H9 (cell line): ENCODE results near the gene NFIX. TPM values are rescaled to one million over a fixed set of nuclear protein-coding genes. Genes with fewer than 3 reads are reported as not detected.

Experiments used
- DNase-seq: peaks from one replicate; pipeline ENCODE4 v3.0.0-alpha.2; 2017
- H2AFZ ChIP-seq: one replicate; pipeline ENCODE4 v1.6.1; 2013; ENCODE audit warnings: mild to moderate bottlenecking, low read length, control low read depth, moderate library complexity
- H2AK5ac ChIP-seq: 2 replicates; pipeline ENCODE4 v1.6.1; 2013; ENCODE audit warnings: low read length, control low read depth, mixed read lengths; ENCODE audit not compliant: insufficient read length
- H2BK120ac ChIP-seq: one replicate; pipeline ENCODE4 v1.6.1; 2013; ENCODE audit warnings: low read depth, mild to moderate bottlenecking, low read length, control low read depth, inconsistent platforms; ENCODE audit not compliant: poor library complexity, severe bottlenecking
- H2BK12ac ChIP-seq: 2 replicates; pipeline ENCODE4 v1.6.1; 2013; ENCODE audit warnings: low read length, control low read depth, mixed read lengths, low read depth; ENCODE audit not compliant: insufficient read length
- H2BK15ac ChIP-seq: 2 replicates; pipeline ENCODE4 v1.6.1; 2013; ENCODE audit warnings: low read depth, low read length, control low read depth
- H2BK20ac ChIP-seq: one replicate; pipeline ENCODE4 v1.6.1; 2013; ENCODE audit warnings: low read depth, mild to moderate bottlenecking, low read length, control low read depth, inconsistent platforms; ENCODE audit not compliant: poor library complexity, severe bottlenecking
- H2BK5ac ChIP-seq: 2 replicates; pipeline ENCODE4 v1.6.1; 2013; ENCODE audit warnings: low read length, control low read depth, mixed read lengths; ENCODE audit not compliant: insufficient read length
- H3K14ac ChIP-seq: 2 replicates; pipeline ENCODE4 v1.6.1; 2013; ENCODE audit warnings: low read length, control low read depth; ENCODE audit not compliant: insufficient read depth
- H3K18ac ChIP-seq: 2 replicates; pipeline ENCODE4 v1.6.1; 2013; ENCODE audit warnings: low read depth, mild to moderate bottlenecking, mixed read lengths, low read length, control low read depth; ENCODE audit not compliant: insufficient read length
- H3K23ac ChIP-seq: 2 replicates; pipeline ENCODE4 v1.6.1; 2013; ENCODE audit warnings: low read length, control low read depth, mixed read lengths, low read depth; ENCODE audit not compliant: insufficient read length
- H3K23me2 ChIP-seq: 2 replicates; pipeline ENCODE4 v1.6.1; 2013; ENCODE audit warnings: low read depth, mild to moderate bottlenecking, mixed read lengths, low read length, control low read depth; ENCODE audit not compliant: insufficient read length, poor library complexity, severe bottlenecking
- H3K27ac ChIP-seq: 2 replicates; pipeline ENCODE4 v1.5.1; 2013; ENCODE audit warnings: low read length, control low read depth, mixed read lengths, low read depth; ENCODE audit not compliant: insufficient read length
- H3K27me3 ChIP-seq: 2 replicates; pipeline ENCODE4 v1.6.1; 2013; ENCODE audit warnings: low read length, control low read depth, inconsistent platforms; ENCODE audit not compliant: insufficient read depth
- H3K4ac ChIP-seq: 2 replicates; pipeline ENCODE4 v1.6.1; 2013; ENCODE audit warnings: low read depth, mild to moderate bottlenecking, control low read depth, inconsistent platforms, low read length, moderate library complexity
- H3K4me1 ChIP-seq: 2 replicates; pipeline ENCODE4 v1.6.1; 2013; ENCODE audit warnings: low read length, control low read depth, inconsistent platforms; ENCODE audit not compliant: insufficient read depth
- H3K4me2 ChIP-seq: 2 replicates; pipeline ENCODE4 v1.6.1; 2013; ENCODE audit warnings: low read length, control low read depth, mixed read lengths; ENCODE audit not compliant: insufficient read length, insufficient read depth
- H3K56ac ChIP-seq: 2 replicates; pipeline ENCODE4 v1.6.1; 2013; ENCODE audit warnings: low read depth, mild to moderate bottlenecking, mixed read lengths, low read length, control low read depth; ENCODE audit not compliant: insufficient read length
- H3K79me1 ChIP-seq: 2 replicates; pipeline ENCODE4 v1.6.1; 2013; ENCODE audit warnings: low read depth, mild to moderate bottlenecking, moderate library complexity, low read length, control low read depth, inconsistent platforms; ENCODE audit not compliant: insufficient read depth, poor library complexity, severe bottlenecking
- H3K79me2 ChIP-seq: 2 replicates; pipeline ENCODE4 v1.6.1; 2013; ENCODE audit warnings: low read length, control low read depth, inconsistent platforms; ENCODE audit not compliant: insufficient read depth
- H3K9ac ChIP-seq: 2 replicates; pipeline ENCODE4 v1.6.1; 2013; ENCODE audit warnings: low read length, control low read depth, mixed read lengths; ENCODE audit not compliant: insufficient read length; ENCODE audit errors: extremely low read depth
- H3K9me3 ChIP-seq: one replicate; pipeline ENCODE4 v1.6.1; 2013; ENCODE audit warnings: low read depth, low read length, inconsistent platforms; ENCODE audit not compliant: control insufficient read depth
- H3T11ph ChIP-seq: one replicate; pipeline ENCODE4 v1.6.1; 2013; ENCODE audit warnings: mild to moderate bottlenecking, low read length, control low read depth, inconsistent platforms
- H4K20me1 ChIP-seq: one replicate; pipeline ENCODE4 v1.6.1; 2013; ENCODE audit not compliant: control insufficient read depth, insufficient read length, insufficient read depth
- H4K5ac ChIP-seq: 2 replicates; pipeline ENCODE4 v1.6.1; 2013; ENCODE audit warnings: low read depth, mild to moderate bottlenecking, mixed read lengths, low read length, control low read depth; ENCODE audit not compliant: insufficient read length
- H4K8ac ChIP-seq: replicated peaks from 2 replicates; pipeline ENCODE4 v1.6.1; 2013; ENCODE audit warnings: low read length, control low read depth, mixed read lengths, low read depth; ENCODE audit not compliant: insufficient read length
- H4K91ac ChIP-seq: 2 replicates; pipeline ENCODE4 v1.6.1; 2013; ENCODE audit warnings: low read depth, mild to moderate bottlenecking, moderate library complexity, mixed read lengths, low read length, control low read depth; ENCODE audit not compliant: insufficient read length
- H3K27ac Mint-ChIP-seq, 3 experiments: 2 replicates in 2 of 3; 3 replicates in 1 of 3; pipeline ENCODE4 v1.8.0; 2020 to 2021; ENCODE audit warnings: mixed read lengths in 3 of 3, mild to moderate bottlenecking in 1 of 3, moderate library complexity in 1 of 3
- H3K27me3 Mint-ChIP-seq: 2 replicates; pipeline ENCODE4 v1.8.0; 2021; ENCODE audit warnings: low read depth, mild to moderate bottlenecking, moderate library complexity, mixed read lengths
- H3K36me3 Mint-ChIP-seq, 3 experiments: 2 replicates in 2 of 3; 3 replicates in 1 of 3; pipeline ENCODE4 v1.8.0; 2020 to 2021; ENCODE audit warnings: low read depth in 3 of 3, mixed read lengths in 3 of 3; ENCODE audit not compliant: insufficient read depth in 1 of 3
- H3K4me1 Mint-ChIP-seq, 2 experiments: 2 replicates each; pipeline ENCODE4 v1.8.0; 2020; ENCODE audit warnings: mixed read lengths in 2 of 2
- H3K4me3 Mint-ChIP-seq, 2 experiments: 2 replicates in 1 of 2; 3 replicates in 1 of 2; pipeline ENCODE4 v1.8.0; 2020 to 2021; ENCODE audit warnings: mild to moderate bottlenecking in 2 of 2, mixed read lengths in 2 of 2, moderate library complexity in 1 of 2
- H3K9me3 Mint-ChIP-seq, 2 experiments: 2 replicates in 1 of 2; 3 replicates in 1 of 2; pipeline ENCODE4 v1.8.0; 2020; ENCODE audit warnings: mild to moderate bottlenecking in 2 of 2, mixed read lengths in 2 of 2, moderate library complexity in 1 of 2
- WGBS: extraction: QIAGEN DNeasy Blood & Tissue Kit; methylation state at CpG from one replicate; pipeline ENCODE4 v1.1.7; 2013; ENCODE audit warnings: missing lambda C conversion rate, low lambda C conversion rate, mixed read lengths; ENCODE audit not compliant: insufficient read length; ENCODE audit errors: extremely low coverage; 5-methylcytosine and 5-hydroxymethylcytosine counted together
- total RNA-seq: library from RNA; stranded (reverse); gene quantifications from 2 replicates; pipeline ENCODE4 v1.2.1, GENCODE V29; 2021
- TF ChIP-seq, protein P1 (sequence below): fragments of 200-600 bp; sonication (generic); conservative IDR thresholded peaks from 3 replicates; pipeline ENCODE4 v1.8.0; 2021; ENCODE audit warnings: antibody characterized with exemption, mild to moderate bottlenecking

The NFIX gene
- total RNA-seq, 1 experiment from 2014 or later, result 0.31 TPM

DNA sequence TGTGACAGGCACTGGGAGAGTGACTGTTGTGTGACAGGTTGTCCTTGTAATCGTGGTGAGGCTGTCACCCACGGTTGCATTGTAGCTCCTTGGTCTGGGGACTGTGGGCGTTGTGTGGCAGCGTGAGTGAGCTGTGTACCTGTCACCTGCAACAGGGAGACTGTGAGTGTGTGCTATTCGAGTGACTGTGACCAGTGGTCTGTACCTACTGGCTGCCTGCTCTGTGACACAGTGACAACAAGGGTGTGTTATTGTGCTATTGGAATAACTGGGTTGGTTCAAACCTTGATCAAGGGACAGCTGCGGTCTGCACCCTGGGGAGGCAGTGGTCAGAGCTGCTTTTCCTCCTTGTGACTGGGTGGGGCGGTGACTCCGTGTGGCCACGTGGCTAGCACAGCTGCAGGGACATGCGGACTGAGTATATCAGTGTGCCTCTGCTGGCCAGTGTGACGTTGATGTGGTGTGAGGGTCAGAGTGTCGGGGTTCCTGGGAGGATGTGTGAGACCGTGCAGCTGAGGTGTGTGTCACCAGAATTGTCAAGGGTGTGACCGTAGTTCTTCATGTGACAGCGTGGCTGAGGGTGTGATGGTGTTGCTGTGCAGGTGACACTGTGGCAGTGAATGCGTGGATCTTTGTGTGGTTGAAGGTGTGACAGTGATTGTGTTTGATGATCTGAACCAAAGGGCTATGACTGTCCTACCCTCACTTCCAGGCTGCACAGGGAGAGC lies 10.1 kb upstream of the NFIX start:
- no peak overlapping the region for H3K27ac ChIP-seq
- Mint-ChIP-seq H3K27ac (no peak overlapping the region; a peak in 1 of 7 replicates), H3K4me3 (peak overlapping the region in 1 of 2 experiments; percentile 50; a peak in 1 of 5 replicates), H3K9me3 (no peaks in the 10 kb centered on the region; a peak in 1 of 5 replicates), H3K27me3 (no peaks in the 10 kb centered on the region; the same call in none of the 2 replicates), H3K4me1 (peaks cover 6 to 9% of the 10 kb centered on the region in 2 experiments), H3K36me3 (no peaks in the 10 kb centered on the region)
- H2BK5ac ChIP-seq, result no peak overlapping the region
- no peaks in the 10 kb centered on the region for H3K9me3 ChIP-seq
- WGBS, result no CpG with 5 or more reads among the region's 16 CpGs
- no peaks in the 10 kb centered on the region for H3K23me2 ChIP-seq
- no peak overlapping the region for H3K4ac ChIP-seq
- no peak overlapping the region for H4K91ac ChIP-seq
- H3K4me1 ChIP-seq, result no peaks in the 10 kb centered on the region
- H3T11ph ChIP-seq, result no peak overlapping the region
- no peak overlapping the region for H4K8ac ChIP-seq
- H2BK20ac ChIP-seq, result no peak overlapping the region
- no peak overlapping the region for H3K18ac ChIP-seq
- no peak overlapping the region for H2AFZ ChIP-seq
- H3K9ac ChIP-seq, result no peak overlapping the region
- H2BK15ac ChIP-seq, result no peak overlapping the region
- no peak overlapping the region for H4K5ac ChIP-seq
- H2BK120ac ChIP-seq, result no peak overlapping the region
- H3K27me3 ChIP-seq, result peaks cover 6% of the 10 kb centered on the region; the same call in 1 of the 2 replicates
- H3K79me1 ChIP-seq, result no peaks in the 10 kb centered on the region
- no peaks in the 10 kb centered on the region for H3K79me2 ChIP-seq
- H3K4me2 ChIP-seq, result no peak overlapping the region
- peak; percentile 33 for DNase-seq
- H2AK5ac ChIP-seq, result no peak overlapping the region
- no peak overlapping the region for H3K14ac ChIP-seq
- H4K20me1 ChIP-seq, result no peaks in the 10 kb centered on the region
- no peak overlapping the region for H2BK12ac ChIP-seq
- no peak overlapping the region for H3K23ac ChIP-seq
- TF ChIP-seq, protein P1, sequence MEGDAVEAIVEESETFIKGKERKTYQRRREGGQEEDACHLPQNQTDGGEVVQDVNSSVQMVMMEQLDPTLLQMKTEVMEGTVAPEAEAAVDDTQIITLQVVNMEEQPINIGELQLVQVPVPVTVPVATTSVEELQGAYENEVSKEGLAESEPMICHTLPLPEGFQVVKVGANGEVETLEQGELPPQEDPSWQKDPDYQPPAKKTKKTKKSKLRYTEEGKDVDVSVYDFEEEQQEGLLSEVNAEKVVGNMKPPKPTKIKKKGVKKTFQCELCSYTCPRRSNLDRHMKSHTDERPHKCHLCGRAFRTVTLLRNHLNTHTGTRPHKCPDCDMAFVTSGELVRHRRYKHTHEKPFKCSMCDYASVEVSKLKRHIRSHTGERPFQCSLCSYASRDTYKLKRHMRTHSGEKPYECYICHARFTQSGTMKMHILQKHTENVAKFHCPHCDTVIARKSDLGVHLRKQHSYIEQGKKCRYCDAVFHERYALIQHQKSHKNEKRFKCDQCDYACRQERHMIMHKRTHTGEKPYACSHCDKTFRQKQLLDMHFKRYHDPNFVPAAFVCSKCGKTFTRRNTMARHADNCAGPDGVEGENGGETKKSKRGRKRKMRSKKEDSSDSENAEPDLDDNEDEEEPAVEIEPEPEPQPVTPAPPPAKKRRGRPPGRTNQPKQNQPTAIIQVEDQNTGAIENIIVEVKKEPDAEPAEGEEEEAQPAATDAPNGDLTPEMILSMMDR, result no peak
- H3K56ac ChIP-seq, result no peak overlapping the region
